ENCODE measurements around the gene CD46.
"Not testable (repeated sequence)": the region's sequence is repeated elsewhere in the genome, so short reads cannot be mapped to it uniquely, and the experiment has no call there.

Gene CD46

GRCh38 chr1:207751790-207752455 lies at the start of gene CD46:
Gene CD46, plus strand, starts transcription at chr1:207752054. Its CDS starts 159 bp downstream, at chr1:207752213.
- DNase-seq = peak; percentile 93

GRCh38 chr1:207702317-207702716 lies 49.5 kb upstream of the CD46 start:
- no peak for DNase-seq

- DNase-seq = no peak
Measured at GRCh38 chr1:207703712-207704111, 48.1 kb upstream of the CD46 start.

- DNase-seq = not testable (repeated sequence)
Measured at GRCh38 chr1:207708004-207708403, 43.9 kb upstream of the CD46 start.

- no peak for DNase-seq
Measured at GRCh38 chr1:207711285-207711684, 40.6 kb upstream of the CD46 start.

GRCh38 chr1:207712701-207713100 lies 39.2 kb upstream of the CD46 start:
- DNase-seq = not testable (repeated sequence)

GRCh38 chr1:207713529-207713928 lies 38.3 kb upstream of the CD46 start:
- DNase-seq = no peak

GRCh38 chr1:207719234-207719633 lies 32.6 kb upstream of the CD46 start:
- DNase-seq = no peak

GRCh38 chr1:207728200-207728858 lies 23.5 kb upstream of the CD46 start:
- not testable (repeated sequence) for DNase-seq

GRCh38 chr1:207737503-207738157 lies 14.2 kb upstream of the CD46 start:
- not testable (repeated sequence) for DNase-seq

- peak; percentile 49 for DNase-seq
Measured at GRCh38 chr1:207738158-207738659, 13.6 kb upstream of the CD46 start.

GRCh38 chr1:207740207-207740606 lies 11.6 kb upstream of the CD46 start:
- no peak for DNase-seq

GRCh38 chr1:207742850-207743555 lies 8.9 kb upstream of the CD46 start:
- no peak for DNase-seq

- DNase-seq = no peak
Measured at GRCh38 chr1:207744000-207744534, 7.8 kb upstream of the CD46 start.

GRCh38 chr1:207745285-207745684 lies 6.6 kb upstream of the CD46 start:
- DNase-seq = no peak

- DNase-seq = no peak
Measured at GRCh38 chr1:207745839-207746767, 5.8 kb upstream of the CD46 start.

- no peak for DNase-seq
Measured at GRCh38 chr1:207747627-207748492, 4.0 kb upstream of the CD46 start.

GRCh38 chr1:207748737-207749528 lies 2.9 kb upstream of the CD46 start:
- DNase-seq = no peak

- no peak for DNase-seq
Measured at GRCh38 chr1:207750631-207751305, 1.1 kb upstream of the CD46 start.

Data from activated T-cell treated with anti-CD3 and anti-CD28 coated beads, Interleukin-2, amount 50 U/mL, for 1 hour (primary cell).